A673 (cell line): ENCODE data around the gene COL4A4. TPM values are rescaled to one million over a fixed set of nuclear protein-coding genes. Genes with fewer than 3 reads are reported as not detected.

Experiments
- BruUV-seq: library from RNA; stranded (reverse); fragments of 400-500 nt; replicated peaks from 2 replicates; lab custom pipeline; 2021; lab: Mats Ljungman, UMichigan
- CTCF ChIA-PET: fragments of 300-600 bp; sonication (Branson Sonifier 250); formaldehyde crosslinking; loops from one replicate; lab custom pipeline; 2022; ENCODE audit warnings: antibody characterized with exemption; lab: Charles Lee
- POLR2A ChIA-PET: fragments of 300-600 bp; sonication (Branson Sonifier 250); formaldehyde crosslinking; loops from one replicate; lab custom pipeline; 2022; ENCODE audit warnings: antibody characterized with exemption; ENCODE audit not compliant: low non-redundant PET; lab: Charles Lee
- DNase-seq: peaks from one replicate; pipeline ENCODE4 v3.0.0-alpha.2; 2015; ENCODE audit warnings: low spot score
- H3K27ac ChIP-seq: fragments of 200-600 bp; sonication (generic); 2 replicates; pipeline ENCODE4 v1.5.1; 2016; ENCODE audit warnings: mixed run types, low read depth, mild to moderate bottlenecking, mixed read lengths, antibody characterized with exemption, low read length; ENCODE audit not compliant: poor library complexity, severe bottlenecking
- H3K27me3 ChIP-seq: fragments of 200-600 bp; sonication (generic); replicated peaks from 2 replicates; pipeline ENCODE4 v1.6.1; 2017; ENCODE audit warnings: mixed run types, low read depth, mild to moderate bottlenecking, mixed read lengths, antibody characterized with exemption, low read length; ENCODE audit not compliant: insufficient read depth, poor library complexity
- H3K36me3 ChIP-seq: fragments of 200-600 bp; sonication (generic); 2 replicates; pipeline ENCODE4 v1.6.1; 2016; ENCODE audit warnings: mixed run types, mild to moderate bottlenecking, mixed read lengths, antibody characterized with exemption, low read length; ENCODE audit not compliant: insufficient read depth, poor library complexity, severe bottlenecking
- H3K4me1 ChIP-seq: fragments of 200-600 bp; sonication (generic); 2 replicates; pipeline ENCODE4 v1.6.1; 2017; ENCODE audit warnings: mixed run types, mild to moderate bottlenecking, mixed read lengths, antibody characterized with exemption, low read length; ENCODE audit not compliant: insufficient read depth, poor library complexity, severe bottlenecking
- H3K4me3 ChIP-seq: fragments of 200-600 bp; sonication (generic); 2 replicates; pipeline ENCODE4 v1.5.1; 2016; ENCODE audit warnings: low read depth, mixed run types, mild to moderate bottlenecking, mixed read lengths, low read length; ENCODE audit not compliant: poor library complexity, severe bottlenecking
- H3K9me3 ChIP-seq: fragments of 200-600 bp; sonication (generic); 2 replicates; pipeline ENCODE4 v1.6.1; 2016; ENCODE audit warnings: mixed run types, low read depth, mild to moderate bottlenecking, mixed read lengths, antibody characterized with exemption, low read length; ENCODE audit not compliant: poor library complexity, severe bottlenecking
- EZH2 ChIP-seq: fragments of 200-600 bp; sonication (generic); IDR thresholded peaks from 2 replicates; pipeline ENCODE4 v1.6.1; 2017; ENCODE audit warnings: borderline replicate concordance, low read depth, mild to moderate bottlenecking, mixed read lengths, antibody characterized with exemption, low read length; ENCODE audit not compliant: poor library complexity, severe bottlenecking
- intact Hi-C: fragments of 100-400 bp; cut with micrococcal nuclease; formaldehyde crosslinking; loops from one replicate; pipeline ENCODE4 v1.10.0; 2022; ENCODE audit not compliant: unreplicated experiment
- total RNA-seq: library from RNA; stranded (reverse); gene quantifications from 2 replicates; pipeline ENCODE4 v1.2.3, GENCODE V29; 2021
- TF ChIP-seq, protein P1 (sequence below): fragments of 300-800, 200-600 bp; sonication (generic); conservative IDR thresholded peaks from 2 replicates; pipeline ENCODE4 v1.5.1; 2017; ENCODE audit warnings: low read depth, mild to moderate bottlenecking, antibody characterized with exemption, low read length, moderate library complexity, mixed read lengths

The COL4A4 gene
- total RNA-seq, 1 experiment from 2014 or later = not detected

GRCh38 chr2:227125506-227125905 lies 38.5 kb downstream of the COL4A4 start:
- Histone ChIP-seq H3K9me3 (no peaks in the 10 kb centered on the region), H3K27ac (no peak overlapping the region), H3K36me3 (no peaks in the 10 kb centered on the region), H3K4me3 (no peak overlapping the region), H3K27me3 (no peaks in the 10 kb centered on the region), H3K4me1 (no peaks in the 10 kb centered on the region)
- POLR2A ChIA-PET = no interaction called here
- intact Hi-C loops = no loop called here
- CTCF ChIA-PET = no interaction called here
- BruUV-seq = no TSS peak
- no peak for TF ChIP-seq EZH2
- TF ChIP-seq, protein P1, sequence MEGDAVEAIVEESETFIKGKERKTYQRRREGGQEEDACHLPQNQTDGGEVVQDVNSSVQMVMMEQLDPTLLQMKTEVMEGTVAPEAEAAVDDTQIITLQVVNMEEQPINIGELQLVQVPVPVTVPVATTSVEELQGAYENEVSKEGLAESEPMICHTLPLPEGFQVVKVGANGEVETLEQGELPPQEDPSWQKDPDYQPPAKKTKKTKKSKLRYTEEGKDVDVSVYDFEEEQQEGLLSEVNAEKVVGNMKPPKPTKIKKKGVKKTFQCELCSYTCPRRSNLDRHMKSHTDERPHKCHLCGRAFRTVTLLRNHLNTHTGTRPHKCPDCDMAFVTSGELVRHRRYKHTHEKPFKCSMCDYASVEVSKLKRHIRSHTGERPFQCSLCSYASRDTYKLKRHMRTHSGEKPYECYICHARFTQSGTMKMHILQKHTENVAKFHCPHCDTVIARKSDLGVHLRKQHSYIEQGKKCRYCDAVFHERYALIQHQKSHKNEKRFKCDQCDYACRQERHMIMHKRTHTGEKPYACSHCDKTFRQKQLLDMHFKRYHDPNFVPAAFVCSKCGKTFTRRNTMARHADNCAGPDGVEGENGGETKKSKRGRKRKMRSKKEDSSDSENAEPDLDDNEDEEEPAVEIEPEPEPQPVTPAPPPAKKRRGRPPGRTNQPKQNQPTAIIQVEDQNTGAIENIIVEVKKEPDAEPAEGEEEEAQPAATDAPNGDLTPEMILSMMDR = peak; percentile 34; the same call in 1 of the 2 replicates
- no peak for DNase-seq

- Histone ChIP-seq H3K36me3 (no peaks in the 10 kb centered on the region), H3K4me3 (no peak overlapping the region), H3K4me1 (no peaks in the 10 kb centered on the region), H3K27me3 (no peaks in the 10 kb centered on the region), H3K9me3 (no peaks in the 10 kb centered on the region), H3K27ac (no peak overlapping the region)
- intact Hi-C loops = no loop called here
- BruUV-seq = no TSS peak
- ChIA-PET CTCF (no interaction called here), POLR2A (no interaction called here)
- TF ChIP-seq, protein P1 = no peak
- TF ChIP-seq EZH2 = no peak
- no peak for DNase-seq
These were observed 39.2 kb downstream of the COL4A4 start for GRCh38 chr2:227124811-227125210.

GRCh38 chr2:227123697-227124096 lies 40.3 kb downstream of the COL4A4 start:
- H3K27me3 ChIP-seq = no peaks in the 10 kb centered on the region
- no peaks in the 10 kb centered on the region for H3K9me3 ChIP-seq
- no peak for TF ChIP-seq EZH2
- TF ChIP-seq, protein P1 = no peak
- H3K36me3 ChIP-seq = no peaks in the 10 kb centered on the region
- H3K4me1 ChIP-seq = no peaks in the 10 kb centered on the region
- POLR2A ChIA-PET = no interaction called here
- no peak overlapping the region for H3K4me3 ChIP-seq
- no peak overlapping the region for H3K27ac ChIP-seq
- BruUV-seq = no TSS peak
- CTCF ChIA-PET = no interaction called here
- no peak for DNase-seq
- intact Hi-C loops = no loop called here
